Dermis microvascular lymphatic vessel endothelial cell (primary cell): ENCODE results near the gene FIBCD1. TPM values are rescaled to one million over a fixed set of nuclear protein-coding genes. Genes with fewer than 3 reads are reported as not detected.

Experiments
- DNase-seq, 2 donors: peaks; one replicate each; pipeline versions ENCODE4 v3.0.0 to v3.0.0-alpha.2; 2010; ENCODE audit warnings: low read depth in 2 of 2
- total RNA-seq: library from RNA; depleted of rRNA; stranded (reverse); fragments of >200 nt; gene quantifications from 2 replicates; pipeline ENCODE4 v1.2.1, GENCODE V29; 2014

Gene FIBCD1
- total RNA-seq, 1 donor from 2014 or later = under 0.01 TPM

DNA sequence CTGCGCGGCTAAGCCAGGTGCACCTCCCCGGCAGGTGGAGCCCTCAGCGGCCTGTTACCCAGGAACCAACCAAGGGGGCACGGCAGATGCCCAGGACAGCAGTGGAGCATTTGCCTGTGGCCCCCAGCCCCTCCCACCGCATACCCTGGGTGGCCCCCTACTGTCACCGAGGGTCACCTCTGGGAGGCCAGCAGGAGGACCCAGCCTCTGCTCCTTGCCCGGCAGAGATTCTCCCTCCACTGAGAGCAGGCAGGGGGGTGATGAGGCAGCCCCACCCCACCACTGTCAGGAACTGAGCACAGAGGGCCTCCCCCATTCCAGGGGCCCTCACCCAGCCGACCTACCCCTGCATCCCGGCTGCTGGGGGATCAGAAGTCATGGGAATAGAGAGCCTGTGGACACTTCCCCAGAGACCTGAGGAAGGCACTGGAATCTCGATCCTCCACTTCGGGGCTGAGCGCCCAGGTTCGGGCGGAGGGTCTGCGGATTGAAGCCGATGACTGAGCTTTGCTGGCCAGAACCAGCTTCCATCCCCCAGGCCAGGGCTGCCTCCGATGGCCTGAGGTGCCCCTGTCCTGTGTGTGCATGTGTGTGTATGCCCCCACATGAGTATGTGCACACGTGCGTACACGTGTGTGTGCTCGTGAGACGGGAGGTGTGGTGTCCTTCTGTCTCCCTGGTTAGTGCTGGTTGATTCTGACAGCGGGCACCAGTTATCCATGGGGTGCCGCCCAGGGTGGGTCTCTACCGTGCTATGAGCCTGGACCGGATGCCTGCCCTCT, 42.6 kb downstream of the FIBCD1 start, which contains the start of gene QRFP:
Gene QRFP (minus strand): TSS at position 580 of the 782 bp plus-strand sequence. CDS start 2,974 bp downstream, outside the sequence.
- no peak for DNase-seq

DNA sequence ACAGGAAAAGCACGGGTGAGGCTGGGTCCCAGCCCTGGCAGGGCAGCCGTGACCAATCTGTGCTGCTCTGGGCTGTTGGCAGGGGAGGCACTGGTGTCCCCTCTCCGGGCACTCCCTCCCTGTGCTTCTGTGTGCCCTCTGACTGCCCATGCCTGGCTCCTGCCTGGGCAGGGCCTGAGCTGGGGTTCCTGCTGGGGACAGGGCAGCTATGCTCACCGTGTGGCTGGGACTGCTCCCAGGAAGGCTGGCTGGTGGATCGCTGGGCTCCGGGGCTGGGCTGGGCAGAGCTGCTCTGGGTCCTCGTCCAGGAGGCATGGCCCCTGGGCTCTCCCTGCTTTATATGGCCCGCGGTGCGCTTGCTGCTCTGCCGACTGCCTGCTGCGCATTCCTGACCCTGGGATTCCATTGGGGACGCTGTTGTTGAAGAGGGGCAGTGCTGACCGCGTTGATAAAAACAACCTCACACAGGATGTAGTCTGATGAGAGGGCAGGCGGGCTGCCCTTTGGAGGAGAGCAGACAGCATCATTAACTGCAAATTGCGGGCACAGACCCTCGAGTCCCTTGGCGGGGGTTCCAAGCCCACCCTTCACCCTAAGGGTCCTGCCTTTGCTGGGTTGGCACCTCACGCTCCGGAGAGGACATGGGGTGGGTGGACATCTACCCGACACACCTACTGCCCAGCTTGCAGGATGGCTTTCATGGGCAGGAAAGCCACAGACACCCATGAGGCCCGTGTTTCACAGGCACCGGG, 43.4 kb downstream of the FIBCD1 start:
- DNase-seq = no peak

DNA sequence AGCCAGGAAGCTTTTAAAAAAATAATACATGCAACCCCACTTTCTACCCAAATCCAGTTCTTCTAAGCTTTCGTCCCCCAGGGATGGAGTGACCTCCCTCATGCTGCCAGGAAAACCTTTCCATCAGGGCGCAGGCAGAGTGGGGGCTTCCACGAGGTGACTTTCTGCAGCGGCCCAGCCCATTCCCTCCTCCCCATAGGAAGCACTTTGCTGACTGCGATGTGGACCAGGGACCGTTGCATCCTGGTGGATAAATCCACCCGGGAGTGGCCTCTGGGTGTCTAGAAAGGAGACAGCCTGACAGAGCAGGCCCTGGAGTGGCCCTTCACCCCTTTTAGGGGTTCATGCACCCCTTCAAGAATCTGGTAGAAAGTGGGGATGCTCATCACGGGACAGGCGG, 44.0 kb downstream of the FIBCD1 start:
- DNase-seq = no peak

DNA sequence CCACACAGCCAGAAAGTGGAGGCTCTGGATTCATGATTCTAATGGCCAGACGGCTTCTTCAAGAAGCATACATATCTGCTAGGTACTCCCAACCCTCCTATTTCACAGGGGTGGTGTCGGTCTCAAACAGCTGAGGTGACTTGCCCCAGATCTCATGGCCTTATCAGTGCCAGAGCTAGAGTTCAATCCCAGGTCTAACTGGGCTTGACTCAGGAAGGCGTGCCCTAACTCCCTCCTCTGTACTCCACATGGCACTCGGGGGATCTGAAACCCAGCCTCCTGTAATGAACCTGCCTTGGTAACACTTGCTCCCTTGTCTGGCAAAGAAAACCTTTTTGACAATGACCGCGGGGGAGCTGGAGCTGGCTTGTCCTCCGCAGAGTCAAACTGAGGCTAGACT, 44.5 kb downstream of the FIBCD1 start:
- DNase-seq = no peak

DNA sequence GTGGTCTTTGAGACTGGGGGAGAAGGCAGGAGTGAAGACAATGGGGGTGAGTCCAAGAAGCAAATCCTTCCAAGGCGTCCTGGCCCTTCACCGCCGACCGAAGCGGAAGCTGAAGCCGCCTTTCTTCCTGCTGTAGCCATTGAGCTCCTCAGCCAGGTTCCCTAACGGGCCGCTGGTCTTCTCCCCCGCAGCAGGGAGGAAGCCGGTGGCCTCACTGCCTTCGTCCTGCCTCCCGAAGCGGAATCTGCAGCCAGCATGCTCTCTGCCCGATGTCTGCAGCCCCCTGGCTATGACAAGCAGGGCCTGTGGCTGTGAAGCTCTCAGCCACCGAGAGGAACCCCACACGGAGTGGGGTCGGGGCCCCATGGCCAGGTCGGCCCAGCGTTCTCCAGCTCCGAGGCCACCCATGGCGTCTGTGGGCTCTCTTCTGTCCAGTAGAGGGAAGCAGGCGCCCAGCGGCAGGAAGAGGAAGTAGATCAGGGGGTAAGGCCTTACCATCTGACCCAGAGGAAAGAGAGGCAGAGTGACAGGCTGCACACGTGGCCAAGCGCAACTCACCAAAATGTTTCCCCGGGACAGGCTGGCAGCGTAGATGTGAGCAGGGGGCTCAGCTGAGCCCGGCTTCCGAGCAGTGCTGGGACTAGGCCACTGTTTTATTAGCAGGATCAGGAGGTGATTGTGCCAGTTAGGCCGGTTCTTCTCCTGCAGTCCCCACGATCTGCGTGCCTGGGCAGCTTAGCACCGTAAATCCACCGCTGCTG, 45.5 kb downstream of the FIBCD1 start:
- peak in 1 of 2 donors; percentile 45 for DNase-seq

DNA sequence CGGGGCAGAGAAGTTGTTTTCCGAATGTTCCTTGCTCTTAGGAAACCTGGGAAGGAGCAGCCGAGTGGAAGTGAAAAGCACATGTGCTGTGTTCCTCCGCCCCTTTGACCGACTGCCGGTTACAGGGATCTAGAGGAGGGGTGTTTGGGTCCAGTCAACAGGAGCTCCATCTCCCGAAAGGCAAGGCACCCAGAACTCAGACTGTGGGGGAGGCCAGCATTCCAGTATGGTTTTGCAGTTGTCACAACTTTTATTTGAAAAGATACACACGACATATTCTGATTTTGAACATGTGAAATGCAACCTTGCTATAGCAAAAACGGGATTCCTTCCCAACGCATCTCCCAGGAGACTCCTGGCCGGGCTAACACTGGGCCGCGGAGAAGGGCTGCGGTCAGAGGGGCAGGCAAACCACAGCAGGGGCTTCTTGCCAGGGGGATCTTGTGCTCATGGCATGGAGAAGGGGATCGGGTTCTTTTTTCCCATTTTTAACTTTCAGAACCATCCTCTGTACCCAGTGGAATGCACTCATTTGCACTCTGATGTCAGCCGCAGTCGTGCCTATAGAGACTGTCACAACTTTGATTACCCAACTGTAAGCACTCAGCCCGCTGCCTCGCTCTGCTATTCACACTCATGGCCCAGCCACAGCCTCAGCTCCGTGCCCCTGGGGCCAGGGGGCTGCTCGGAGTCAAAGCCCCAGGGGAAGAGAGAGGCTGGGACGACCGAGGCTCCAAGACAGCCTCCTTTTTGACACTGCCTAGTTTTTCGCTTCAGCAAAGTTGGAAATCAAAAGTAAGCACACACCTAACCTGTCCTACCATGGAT, 46.4 kb downstream of the FIBCD1 start:
- DNase-seq = no peak

DNA sequence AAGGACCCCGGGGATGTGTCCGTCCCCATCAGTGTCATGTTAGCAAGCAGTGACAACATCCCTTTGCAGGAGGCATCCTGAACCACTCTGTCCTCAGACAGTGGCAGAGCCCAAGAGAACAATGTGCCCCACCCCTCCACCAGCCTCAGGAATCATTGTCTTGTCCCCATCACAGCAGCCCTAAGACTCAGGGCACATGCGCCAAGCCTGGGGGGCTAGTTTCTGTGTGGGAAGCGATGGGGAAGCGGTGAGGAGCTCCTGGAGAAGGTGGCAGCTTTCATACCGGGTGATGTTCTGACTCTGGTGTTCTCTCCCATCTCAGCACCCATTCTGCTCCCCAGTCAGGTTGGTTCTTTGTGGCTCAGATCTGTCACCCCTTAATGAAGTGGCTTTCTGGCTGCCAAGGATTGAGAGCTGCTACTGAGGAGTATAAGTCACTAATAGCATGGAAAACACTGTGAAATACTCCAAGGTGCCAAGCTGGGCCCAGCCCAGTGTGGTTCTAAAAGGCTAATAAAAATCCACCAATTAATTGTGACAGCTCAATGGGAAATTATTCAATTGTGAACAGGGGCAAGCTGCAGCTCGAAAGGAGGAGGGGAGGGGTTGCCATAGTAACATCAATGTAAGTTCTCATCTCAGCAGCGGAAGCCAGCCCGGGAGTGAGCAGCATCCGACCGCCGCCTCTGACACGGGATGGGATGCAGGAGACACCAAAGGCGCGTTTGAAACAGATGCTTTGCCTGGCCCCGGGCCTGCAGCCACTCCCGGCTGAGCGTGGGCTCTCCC, 47.2 kb downstream of the FIBCD1 start:
- DNase-seq = no peak

DNA sequence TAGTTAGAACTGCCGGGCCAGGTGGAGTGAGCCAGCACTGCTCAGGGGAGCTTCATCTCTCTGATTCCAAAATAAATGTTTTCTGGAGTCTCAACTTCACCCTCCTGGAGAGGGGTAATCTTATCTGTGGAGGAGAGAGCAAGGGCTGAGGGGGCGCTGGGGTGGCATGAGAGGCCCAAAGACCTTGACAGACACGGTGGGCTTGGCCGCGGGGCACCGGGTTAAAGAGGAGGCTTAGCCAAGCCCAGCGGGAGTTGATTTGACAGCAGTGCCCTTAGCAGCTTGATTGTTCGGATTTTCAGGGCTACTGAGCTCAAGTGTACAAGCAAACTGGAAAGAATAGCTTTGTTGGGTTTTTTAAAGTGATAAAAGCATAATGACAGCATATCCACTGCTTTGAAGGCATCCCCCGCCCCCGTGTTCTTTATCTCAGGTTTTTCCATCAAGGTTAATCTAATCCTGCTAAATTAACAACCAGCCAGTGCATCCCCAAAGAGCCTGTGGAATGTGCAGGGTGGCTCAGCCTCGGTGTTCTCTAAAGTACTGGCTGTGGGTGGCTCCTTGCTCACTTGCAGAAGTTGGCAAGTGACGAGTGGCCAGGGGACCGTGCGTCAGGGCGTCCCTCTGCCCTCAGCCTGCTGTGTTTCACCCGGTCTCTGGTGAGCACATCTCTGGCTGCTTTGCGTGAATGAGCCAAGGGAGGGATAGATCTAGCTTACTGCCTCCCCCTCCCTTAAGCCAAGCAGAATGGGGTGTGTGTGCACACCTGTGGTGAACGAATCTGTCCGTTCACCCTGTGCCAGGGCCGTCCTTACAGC, 48.0 kb downstream of the FIBCD1 start:
- DNase-seq = no peak

DNA sequence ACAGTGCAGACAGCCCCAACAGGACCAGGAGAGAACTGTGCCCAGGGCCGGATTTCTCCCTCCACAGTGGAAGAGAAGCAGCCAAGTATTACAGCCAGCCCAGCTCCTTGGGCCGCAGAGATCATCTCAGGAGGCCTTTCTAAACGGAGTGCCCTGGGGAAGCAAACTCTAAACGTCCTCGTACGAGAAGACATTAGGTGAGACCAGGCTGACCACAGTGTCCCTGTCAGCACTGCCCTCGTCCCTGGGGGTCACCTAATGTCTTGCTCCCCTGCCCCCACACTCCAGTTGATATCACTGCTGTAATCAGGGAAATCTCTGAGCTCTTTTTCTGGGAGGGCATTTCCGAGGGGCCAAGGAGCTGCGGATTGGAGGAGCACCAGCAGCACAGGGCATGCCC, 48.9 kb downstream of the FIBCD1 start:
- DNase-seq = no peak

DNA sequence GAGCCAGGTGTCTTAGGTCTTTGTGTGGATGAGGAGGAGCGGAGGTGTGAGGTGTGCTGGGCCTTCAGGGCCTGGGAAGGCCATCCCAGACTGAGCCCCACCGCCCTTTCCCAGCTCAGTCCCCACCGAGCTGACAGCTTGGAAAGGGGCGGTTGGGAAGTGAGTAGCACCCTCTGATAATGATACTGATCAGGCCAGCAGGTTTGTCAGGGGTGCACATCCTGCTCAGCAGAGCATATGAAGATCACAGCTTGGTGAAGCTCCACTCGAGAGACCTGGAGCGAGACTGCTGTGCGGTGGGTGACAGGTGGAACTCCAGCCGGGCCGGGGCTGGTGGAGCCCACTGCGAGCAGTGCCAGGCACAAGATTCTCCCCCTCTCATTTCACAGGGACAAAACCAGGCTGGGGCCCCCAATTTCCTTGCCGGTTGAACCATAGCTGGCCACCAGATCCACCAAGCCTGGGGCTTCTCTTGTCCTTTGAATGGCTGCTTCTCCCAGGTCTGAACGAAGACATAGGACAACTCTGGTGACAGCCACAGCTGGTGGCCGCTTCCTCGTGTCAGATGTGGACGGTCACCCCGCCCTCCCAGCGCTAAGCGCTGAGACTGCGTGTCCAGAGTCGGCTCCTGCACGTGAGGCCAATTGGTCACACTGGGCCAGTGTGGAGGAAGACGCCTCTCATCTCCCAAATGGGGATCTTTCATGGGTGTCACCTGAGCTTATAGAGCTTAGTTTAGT, 50.7 kb downstream of the FIBCD1 start:
- DNase-seq = no peak

DNA sequence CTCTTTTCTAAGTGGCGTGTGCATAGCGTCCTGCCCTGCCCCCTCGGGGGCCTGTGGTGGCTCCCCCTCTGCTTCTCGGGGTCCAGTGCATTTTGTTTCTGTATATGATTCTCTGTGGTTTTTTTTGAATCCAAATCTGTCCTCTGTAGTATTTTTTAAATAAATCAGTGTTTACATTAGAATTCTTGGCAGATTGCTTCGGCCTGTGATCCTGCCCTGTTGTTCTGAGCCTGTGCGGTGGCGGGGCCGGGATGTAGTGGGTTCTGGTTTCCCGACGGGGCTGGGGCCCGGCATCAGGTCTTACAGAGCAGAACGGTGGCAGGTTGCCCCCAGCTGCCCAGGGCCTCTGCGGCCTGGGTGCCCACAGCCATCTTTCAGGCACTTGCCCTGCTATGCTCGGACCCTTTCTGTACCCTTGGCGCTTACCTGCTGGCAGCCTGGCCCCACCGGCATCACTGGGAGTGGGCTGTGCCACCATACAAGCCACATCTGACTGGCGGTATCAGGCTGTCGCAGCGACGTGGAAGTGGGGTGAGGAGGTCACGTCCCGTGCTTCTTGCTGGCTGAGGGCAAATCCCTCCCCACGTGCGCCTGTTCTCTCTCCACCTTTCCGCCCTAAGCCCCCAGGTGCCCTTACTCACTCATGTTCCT, 51.4 kb downstream of the FIBCD1 start:
- no peak for DNase-seq

DNA sequence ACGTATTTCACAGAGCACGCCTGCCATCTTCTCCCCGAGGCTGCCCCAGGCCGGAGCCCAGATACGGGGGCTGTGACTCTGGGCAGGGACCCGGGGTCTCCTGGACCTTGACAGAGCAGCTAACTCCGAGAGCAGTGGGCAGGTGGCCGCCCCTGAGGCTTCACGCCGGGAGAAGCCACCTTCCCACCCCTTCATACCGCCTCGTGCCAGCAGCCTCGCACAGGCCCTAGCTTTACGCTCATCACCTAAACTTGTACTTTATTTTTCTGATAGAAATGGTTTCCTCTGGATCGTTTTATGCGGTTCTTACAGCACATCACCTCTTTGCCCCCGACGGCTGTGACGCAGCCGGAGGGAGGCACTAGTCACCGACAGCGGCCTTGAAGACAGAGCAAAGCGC, 52.1 kb downstream of the FIBCD1 start:
- no peak for DNase-seq

DNA sequence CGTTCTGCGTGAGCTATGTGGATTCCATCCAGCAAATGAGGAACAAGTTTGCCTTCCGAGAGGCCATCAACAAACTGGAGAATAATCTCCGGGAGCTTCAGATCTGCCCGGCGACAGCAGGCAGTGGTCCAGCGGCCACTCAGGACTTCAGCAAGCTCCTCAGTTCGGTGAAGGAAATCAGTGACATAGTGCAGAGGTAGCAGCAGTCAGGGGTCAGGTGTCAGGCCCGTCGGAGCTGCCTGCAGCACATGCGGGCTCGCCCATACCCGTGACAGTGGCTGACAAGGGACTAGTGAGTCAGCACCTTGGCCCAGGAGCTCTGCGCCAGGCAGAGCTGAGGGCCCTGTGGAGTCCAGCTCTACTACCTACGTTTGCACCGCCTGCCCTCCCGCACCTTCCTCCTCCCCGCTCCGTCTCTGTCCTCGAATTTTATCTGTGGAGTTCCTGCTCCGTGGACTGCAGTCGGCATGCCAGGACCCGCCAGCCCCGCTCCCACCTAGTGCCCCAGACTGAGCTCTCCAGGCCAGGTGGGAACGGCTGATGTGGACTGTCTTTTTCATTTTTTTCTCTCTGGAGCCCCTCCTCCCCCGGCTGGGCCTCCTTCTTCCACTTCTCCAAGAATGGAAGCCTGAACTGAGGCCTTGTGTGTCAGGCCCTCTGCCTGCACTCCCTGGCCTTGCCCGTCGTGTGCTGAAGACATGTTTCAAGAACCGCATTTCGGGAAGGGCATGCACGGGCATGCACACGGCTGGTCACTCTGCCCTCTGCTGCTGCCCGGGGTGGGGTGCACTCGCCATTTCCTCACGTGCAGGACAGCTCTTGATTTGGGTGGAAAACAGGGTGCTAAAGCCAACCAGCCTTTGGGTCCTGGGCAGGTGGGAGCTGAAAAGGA, 53.3 kb downstream of the FIBCD1 start:
- no peak for DNase-seq

DNA sequence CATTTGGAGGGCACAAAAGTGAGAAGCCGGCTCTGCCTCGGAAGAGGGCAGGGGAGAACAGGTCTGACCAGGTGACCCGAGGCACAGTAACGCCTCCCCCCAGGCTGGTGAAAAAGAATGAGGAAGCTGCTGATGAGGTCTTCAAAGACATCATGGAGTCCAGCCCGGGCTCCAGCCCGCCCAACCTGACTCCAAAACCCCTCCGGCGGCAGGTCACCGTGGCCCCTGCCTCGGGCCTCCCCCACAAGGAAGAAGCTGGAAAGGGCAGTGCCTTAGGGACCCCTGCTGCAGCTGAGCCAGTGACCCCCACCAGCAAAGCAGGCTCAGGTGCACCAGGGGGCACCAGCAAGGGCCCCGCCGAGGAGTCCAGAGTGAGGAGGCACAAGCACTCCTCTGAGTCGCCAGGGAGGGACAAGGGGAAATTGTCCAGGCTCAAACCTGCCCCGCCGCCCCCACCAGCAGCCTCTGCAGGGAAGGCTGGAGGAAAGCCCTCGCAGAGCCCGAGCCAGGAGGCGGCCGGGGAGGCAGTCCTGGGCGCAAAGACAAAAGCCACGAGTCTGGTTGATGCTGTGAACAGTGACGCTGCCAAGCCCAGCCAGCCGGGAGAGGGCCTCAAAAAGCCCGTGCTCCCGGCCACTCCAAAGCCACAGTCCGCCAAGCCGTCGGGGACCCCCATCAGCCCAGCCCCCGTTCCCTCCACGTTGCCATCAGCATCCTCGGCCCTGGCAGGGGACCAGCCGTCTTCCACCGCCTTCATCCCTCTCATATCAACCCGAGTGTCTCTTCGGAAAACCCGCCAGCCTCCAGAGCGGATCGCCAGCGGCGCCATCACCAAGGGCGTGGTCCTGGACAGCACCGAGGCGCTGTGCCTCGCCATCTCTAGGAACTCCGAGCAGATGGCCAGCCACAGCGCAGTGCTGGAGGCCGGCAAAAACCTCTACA, 54.2 kb downstream of the FIBCD1 start:
- no peak for DNase-seq

DNA sequence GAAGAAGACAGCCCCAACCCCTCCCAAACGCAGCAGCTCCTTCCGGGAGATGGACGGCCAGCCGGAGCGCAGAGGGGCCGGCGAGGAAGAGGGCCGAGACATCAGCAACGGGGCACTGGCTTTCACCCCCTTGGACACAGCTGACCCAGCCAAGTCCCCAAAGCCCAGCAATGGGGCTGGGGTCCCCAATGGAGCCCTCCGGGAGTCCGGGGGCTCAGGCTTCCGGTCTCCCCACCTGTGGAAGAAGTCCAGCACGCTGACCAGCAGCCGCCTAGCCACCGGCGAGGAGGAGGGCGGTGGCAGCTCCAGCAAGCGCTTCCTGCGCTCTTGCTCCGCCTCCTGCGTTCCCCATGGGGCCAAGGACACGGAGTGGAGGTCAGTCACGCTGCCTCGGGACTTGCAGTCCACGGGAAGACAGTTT, 54.9 kb downstream of the FIBCD1 start:
- DNase-seq = no peak

DNA sequence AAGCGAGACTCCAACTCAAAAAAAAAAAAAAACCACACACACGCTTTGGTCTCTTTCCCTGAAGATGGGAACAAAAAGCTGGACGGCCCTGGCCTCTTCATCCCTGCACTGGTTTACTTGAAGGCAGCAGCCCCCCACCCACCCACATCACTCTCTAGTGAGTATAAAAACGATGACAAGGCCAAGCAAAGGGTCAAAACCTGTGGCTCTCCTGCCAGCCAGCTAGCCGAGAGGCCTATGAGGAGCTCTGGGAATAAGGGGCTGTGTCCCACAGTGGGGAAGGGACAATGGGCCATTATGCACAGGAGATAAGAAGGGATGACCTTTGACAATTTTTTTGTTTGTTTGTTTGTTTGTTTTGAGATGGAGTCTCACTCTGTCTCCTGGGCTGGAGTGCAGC, 55.6 kb downstream of the FIBCD1 start:
- no peak for DNase-seq
